Spleen (tissue), 7 donors: Measurements from ENCODE around the gene UBE3B.

Experiments used
- POLR2AphosphoS5 ChIP-seq, 3 donors: sonication (generic); formaldehyde crosslinking; IDR thresholded peaks; one replicate each; pipeline ENCODE4 v1.5.1; 2017; ENCODE audit warnings: antibody characterized with exemption in 3 of 3
- TF ChIP-seq, protein P1 (sequence below), 11 experiments: fragments of 200-600 bp in 7 of 11; fragments of 450-650 bp in 4 of 11; sonication (generic) in 4 of 11; IDR thresholded peaks in 8 of 11; conservative IDR thresholded peaks in 3 of 11; 1 replicate in 7 of 11; 2 replicates in 4 of 11; pipeline versions ENCODE4 v1.4.0 to v1.8.0; 2016 to 2021; ENCODE audit warnings: antibody characterized with exemption in 11 of 11, inconsistent platforms in 4 of 11, mild to moderate bottlenecking in 1 of 11
- donor health status: DM: no; HTN: no; CAD: no; lungs with moderate emphysema.
- donor health status: DM: no; HTN: no; CAD: no.
- donor health status: DM: no; HTN: no; CAD: no.

GRCh38 chr12:109578330-109578927, 101.0 kb downstream of the UBE3B start:
- TF ChIP-seq, protein P1, sequence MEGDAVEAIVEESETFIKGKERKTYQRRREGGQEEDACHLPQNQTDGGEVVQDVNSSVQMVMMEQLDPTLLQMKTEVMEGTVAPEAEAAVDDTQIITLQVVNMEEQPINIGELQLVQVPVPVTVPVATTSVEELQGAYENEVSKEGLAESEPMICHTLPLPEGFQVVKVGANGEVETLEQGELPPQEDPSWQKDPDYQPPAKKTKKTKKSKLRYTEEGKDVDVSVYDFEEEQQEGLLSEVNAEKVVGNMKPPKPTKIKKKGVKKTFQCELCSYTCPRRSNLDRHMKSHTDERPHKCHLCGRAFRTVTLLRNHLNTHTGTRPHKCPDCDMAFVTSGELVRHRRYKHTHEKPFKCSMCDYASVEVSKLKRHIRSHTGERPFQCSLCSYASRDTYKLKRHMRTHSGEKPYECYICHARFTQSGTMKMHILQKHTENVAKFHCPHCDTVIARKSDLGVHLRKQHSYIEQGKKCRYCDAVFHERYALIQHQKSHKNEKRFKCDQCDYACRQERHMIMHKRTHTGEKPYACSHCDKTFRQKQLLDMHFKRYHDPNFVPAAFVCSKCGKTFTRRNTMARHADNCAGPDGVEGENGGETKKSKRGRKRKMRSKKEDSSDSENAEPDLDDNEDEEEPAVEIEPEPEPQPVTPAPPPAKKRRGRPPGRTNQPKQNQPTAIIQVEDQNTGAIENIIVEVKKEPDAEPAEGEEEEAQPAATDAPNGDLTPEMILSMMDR (IDR thresholded peaks at IDR 0.05 in 8 of 11, conservative IDR thresholded peaks at IDR 0.05 in 3 of 11), result no peak
- TF ChIP-seq POLR2AphosphoS5 (IDR thresholded peaks at IDR 0.05), result no peak
